ENCODE measurements around the gene FBH1.
"Not testable (repeated sequence)": the region's sequence is repeated elsewhere in the genome, so short reads cannot be mapped to it uniquely, and the experiment has no call there.

The FBH1 gene

GRCh38 chr10:5876181-5876768 lies 13.8 kb upstream of the FBH1 start:
- DNase-seq (ENCODE audit: low read depth): no peak

GRCh38 chr10:5877041-5877440 lies 13.0 kb upstream of the FBH1 start:
- DNase-seq (ENCODE audit: low read depth): not testable (repeated sequence)

- no peak for DNase-seq (ENCODE audit: low read depth)
These were observed 7.1 kb upstream of the FBH1 start for GRCh38 chr10:5882961-5883360.

DNA sequence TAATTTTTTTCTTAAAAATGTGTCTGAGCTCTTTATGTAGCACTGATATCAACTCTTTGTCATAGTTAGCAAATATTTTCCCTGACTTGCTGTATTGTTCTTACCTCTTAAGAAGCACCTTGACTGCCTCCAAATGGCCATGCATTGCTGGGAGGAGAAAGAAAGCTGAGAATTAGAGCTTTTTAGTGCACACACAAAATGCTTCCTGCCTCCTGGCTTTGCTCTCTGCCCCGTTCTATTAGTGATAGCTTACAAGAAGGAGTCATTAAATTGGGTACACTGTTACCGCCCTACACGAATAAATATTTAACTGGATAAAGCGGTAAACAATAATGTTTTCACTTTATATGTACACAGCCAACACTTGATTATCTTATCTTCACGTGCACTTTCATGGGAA lies 4.4 kb upstream of the FBH1 start:
- DNase-seq (ENCODE audit: low read depth): no peak

- DNase-seq (ENCODE audit: low read depth): no peak
These were observed 3.0 kb upstream of the FBH1 start for GRCh38 chr10:5887029-5887428.

DNA sequence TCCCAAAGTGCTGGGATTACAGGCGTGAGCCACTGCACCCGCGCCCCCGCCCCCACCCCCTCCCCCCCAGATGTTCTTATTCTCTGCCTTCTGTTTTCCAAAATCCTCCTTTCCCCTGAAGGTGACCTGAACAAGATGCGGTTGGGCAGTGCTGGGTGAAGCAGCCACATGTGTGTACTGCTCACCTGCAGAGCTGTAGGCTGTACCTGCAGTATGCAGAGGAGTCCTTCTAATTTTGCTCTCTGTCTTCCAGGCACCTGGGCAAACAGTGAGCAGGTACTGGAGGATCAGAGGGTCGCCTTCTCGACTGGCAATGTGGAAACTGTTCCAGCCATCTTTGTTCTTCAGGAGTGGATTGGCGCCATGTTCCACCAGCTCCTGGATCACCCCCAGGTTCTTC lies 2.4 kb upstream of the FBH1 start:
- no peak for DNase-seq (ENCODE audit: low read depth)

GRCh38 chr10:5888351-5888750 lies 1.7 kb upstream of the FBH1 start:
- DNase-seq (ENCODE audit: low read depth): no peak

DNA sequence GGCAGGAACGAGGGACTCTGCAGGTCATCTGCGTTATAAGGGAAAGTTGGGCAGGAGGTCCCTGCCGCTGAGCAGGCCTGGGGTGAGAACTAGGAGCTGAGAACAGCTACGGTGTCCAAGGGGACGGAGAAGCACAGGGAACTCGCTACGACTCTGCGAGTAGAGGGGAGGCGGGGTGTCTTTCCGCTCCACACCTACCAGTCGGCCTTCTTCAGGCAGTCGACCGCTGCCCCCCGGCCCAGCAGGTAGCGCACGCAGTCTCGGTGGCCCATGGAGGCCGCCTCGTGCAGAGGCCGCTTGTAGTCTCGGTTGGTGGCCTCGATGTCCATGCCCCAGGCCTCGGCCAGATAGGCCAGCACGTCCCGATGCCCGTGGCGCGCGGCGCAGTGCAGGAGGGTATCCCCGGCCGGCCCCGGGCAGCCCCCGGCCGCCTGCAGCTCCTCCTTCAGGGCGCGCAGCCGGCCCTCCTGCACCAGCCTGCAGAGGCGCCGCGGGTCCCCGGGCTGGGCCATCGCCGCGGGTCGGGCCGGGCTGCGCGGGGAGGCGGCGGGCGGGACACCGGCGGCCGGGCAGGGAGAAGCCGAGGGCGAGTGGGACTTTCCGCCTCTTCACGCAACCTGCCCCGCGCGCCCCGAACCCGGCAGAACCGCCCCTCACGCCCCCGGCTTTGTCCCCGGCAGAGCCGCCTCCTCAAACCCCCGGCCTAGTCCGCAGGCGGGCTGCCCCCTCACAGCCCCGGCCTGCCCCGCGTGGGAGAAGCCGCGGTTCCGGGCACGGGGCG lies 1.0 kb upstream of the FBH1 start:
- no peak for DNase-seq (ENCODE audit: low read depth)

GRCh38 chr10:5890452-5890915 lies 441 bp downstream of the FBH1 start:
- no peak for DNase-seq (ENCODE audit: low read depth)

GRCh38 chr10:5891009-5891408 lies 966 bp downstream of the FBH1 start:
- DNase-seq (ENCODE audit: low read depth): no peak

DNA sequence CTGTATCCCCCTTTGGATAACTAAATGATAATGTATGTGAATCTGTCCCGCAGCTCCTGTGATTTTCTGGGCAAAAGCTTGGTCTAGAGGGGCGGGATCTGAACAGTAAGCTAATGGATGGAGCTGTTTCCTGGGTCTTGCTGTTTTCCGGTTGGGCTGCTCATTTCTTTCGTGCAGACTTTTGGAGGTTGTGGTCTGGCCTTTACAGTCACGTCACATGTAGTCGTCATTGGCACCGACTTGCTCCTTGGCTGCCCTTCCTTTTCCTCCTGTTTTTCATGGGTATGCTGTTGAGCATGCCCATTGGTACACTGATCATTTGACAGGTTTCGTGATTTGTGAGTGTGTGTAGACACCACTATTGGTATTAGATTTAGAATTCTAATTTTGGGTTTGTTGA lies 2.0 kb downstream of the FBH1 start:
- DNase-seq (ENCODE audit: low read depth): no peak

- no peak for DNase-seq (ENCODE audit: low read depth)
These were observed 3.3 kb downstream of the FBH1 start for GRCh38 chr10:5893321-5893720.

DNA sequence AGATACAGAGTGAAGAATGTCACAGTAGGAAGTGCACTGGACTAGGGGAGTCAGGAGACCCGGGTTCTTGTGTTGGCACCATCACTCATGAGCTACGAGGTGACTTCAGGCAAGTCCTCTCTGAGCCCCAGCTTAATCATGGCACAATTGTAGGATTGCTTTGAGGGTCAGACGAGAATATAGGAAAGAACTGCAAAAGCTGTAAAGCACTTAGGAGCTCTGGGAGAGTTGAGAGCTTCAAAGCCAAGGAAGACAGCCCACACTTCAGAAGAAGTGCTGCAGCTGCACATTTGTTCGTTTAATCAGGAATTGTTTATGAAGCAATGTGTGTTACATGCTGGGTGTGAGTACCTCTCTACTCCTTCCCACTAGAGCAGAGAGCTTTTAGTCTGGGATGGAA lies 4.4 kb downstream of the FBH1 start:
- no peak for DNase-seq (ENCODE audit: low read depth)

DNA sequence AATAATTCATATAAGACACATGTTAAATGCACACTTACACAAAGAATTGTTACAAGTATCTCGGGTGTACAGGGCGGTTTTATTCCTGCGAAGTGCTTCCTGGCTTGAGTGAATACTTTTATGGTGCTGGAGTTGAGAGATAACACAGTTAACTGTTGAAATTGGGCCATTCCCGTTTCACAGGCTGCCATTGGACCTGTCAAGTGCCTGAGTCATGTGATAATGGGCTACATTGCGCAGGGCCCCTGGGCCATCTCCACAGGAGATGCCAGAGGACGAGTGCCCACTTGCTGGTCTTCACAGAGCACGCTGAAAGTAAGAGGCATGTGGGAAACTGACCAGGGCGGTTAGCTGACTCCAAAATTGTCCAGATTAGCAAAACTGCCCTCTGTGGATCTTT lies 4.8 kb downstream of the FBH1 start:
- DNase-seq (ENCODE audit: low read depth): no peak

- DNase-seq (ENCODE audit: low read depth): no peak
These were observed 5.3 kb downstream of the FBH1 start for GRCh38 chr10:5895365-5895764.

GRCh38 chr10:5895804-5896203 lies 5.8 kb downstream of the FBH1 start:
- DNase-seq (ENCODE audit: low read depth): no peak

- no peak for DNase-seq (ENCODE audit: low read depth)
These were observed 6.4 kb downstream of the FBH1 start for GRCh38 chr10:5896208-5897052.

DNA sequence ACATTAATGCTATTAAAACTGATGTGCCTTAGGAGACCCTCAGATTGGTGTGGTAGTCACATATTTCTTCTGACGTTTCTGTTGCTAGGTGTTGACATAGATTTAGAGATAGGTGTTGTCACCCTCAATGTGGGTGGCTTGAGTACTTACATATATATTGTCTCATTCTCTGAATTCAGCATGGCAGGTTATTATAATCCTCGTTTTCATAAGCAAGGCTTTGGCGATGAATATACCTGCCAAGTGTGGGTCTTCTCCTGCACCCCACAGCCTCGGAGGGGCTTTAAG lies 7.0 kb downstream of the FBH1 start:
- no peak for DNase-seq (ENCODE audit: low read depth)

- DNase-seq (ENCODE audit: low read depth): no peak
These were observed 7.5 kb downstream of the FBH1 start for GRCh38 chr10:5897504-5897903.

DNA sequence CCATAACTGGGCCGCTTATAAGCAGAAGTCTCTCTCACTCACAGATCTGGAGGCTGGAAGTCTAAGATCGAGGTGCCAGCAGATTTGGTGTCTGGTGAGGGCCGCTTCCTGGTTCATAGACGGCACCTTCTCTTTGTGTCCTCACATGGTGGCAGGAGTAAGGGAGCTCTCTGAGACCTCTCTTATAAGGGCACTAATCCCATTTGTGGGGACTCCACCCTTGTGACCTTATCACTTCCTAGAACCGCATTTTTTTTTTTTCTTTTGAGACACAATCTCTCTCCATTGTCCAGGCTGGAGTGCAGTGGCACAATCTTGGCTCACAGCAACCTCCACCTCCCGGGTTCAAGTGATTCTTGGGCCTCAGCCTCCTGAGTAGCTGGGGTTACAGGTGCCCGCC lies 8.1 kb downstream of the FBH1 start:
- DNase-seq (ENCODE audit: low read depth): no peak

DNA sequence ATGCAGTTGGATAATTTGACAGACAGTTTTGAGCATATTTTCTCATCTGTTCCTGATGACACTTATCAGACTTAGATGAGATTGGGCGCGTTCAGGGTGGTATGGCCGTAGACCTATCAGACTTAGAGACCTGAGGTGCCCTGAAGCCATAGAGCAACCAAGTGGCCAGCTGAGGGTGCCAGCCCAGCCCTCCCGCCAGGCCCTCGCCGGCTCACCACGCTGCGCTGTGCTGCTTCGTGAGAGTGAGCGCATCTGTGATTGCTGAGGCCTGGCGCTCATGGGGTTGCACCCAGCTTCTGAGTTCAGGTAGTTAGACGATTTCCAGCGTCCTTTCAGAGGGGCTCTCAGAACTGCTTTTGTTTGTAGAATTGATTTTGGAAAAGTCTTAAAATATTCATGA lies 10.2 kb downstream of the FBH1 start:
- no peak for DNase-seq (ENCODE audit: low read depth)

DNA sequence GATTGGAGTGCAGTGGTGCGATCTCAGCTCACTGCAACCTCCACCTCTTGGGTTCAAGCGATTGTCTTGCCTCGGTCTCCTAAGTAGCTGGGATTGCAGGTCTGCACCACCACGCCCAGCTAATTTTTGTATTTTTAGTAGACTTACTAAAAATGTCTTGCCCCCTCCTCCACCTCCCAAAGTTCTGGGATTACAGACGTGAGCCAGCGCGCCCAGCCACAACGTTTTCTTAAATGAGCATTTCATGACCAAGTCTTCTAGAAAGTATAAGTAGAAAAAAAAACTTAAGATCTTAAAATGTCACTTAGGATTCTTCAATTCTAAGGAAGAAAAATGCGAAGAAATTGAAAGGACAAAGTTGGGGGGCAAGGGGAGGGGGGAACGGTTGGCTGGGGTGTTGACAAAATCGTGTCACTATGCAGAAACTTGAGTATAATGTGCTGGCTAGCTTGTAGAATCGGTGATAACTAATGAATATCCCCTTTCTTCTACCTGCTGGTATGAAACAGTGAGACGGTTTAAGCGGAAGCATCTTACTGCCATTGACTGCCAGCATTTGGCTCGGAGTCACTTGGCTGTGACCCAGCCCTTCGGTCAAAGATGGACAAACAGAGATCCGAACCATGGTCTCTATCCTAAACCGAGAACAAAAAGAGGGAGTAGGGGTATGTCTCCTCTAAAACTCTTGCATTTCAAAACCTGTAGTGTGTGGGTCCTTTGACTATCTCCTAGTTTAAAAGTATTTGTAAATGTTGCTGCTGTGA lies 12.7 kb downstream of the FBH1 start:
- DNase-seq (ENCODE audit: low read depth): no peak

GRCh38 chr10:5903563-5903962 lies 13.5 kb downstream of the FBH1 start:
- DNase-seq (ENCODE audit: low read depth): no peak

All from HS-5 (cell line).